Panc1 (cell line): ENCODE measurements around the gene METAP1.

ENCODE experiments used
- POLR2AphosphoS5 ChIP-seq: IDR thresholded peaks from 2 replicates; pipeline ENCODE4 v1.6.1; 2012; ENCODE audit warnings: mild to moderate bottlenecking, low read depth, low read length, moderate library complexity
- SIN3A ChIP-seq: IDR thresholded peaks from 2 replicates; pipeline ENCODE4 v1.6.1; 2012; ENCODE audit warnings: low read depth, mild to moderate bottlenecking, low read length, moderate library complexity, borderline replicate concordance; ENCODE audit not compliant: insufficient read depth
- TF ChIP-seq, protein P1 (sequence below): fragments of 450-650 bp; IDR thresholded peaks from 2 replicates; pipeline ENCODE4 v1.5.1; 2017; ENCODE audit warnings: mild to moderate bottlenecking

DNA sequence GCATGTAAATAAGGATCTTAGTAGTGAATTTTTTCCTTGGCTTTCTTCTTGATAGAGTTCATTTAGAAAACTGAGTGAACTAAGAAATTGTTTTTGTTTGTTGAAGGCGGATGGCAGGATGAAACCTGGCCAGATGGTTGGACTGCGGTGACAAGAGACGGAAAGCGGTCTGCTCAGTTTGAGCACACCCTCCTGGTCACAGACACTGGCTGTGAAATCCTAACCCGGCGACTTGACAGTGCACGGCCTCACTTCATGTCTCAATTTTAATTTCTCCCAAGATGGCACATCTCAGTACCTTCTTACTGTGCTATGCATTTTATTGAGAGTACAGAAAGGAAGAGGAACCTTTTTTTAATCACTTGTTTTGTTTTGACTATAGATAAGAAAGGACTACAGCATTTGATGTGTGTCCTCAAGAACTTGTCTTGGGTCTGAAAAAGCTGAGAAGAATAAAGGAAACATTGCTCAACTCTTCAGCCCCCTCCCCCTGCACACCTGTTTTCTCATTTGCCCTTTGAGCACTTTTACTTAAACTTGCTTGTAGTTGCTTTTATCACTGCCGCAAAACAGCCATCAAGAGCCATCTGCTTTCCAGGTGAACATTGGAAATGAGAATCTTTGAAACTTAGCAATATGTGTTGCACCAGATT lies 65.7 kb downstream of the METAP1 start:
- TF ChIP-seq, protein P1, sequence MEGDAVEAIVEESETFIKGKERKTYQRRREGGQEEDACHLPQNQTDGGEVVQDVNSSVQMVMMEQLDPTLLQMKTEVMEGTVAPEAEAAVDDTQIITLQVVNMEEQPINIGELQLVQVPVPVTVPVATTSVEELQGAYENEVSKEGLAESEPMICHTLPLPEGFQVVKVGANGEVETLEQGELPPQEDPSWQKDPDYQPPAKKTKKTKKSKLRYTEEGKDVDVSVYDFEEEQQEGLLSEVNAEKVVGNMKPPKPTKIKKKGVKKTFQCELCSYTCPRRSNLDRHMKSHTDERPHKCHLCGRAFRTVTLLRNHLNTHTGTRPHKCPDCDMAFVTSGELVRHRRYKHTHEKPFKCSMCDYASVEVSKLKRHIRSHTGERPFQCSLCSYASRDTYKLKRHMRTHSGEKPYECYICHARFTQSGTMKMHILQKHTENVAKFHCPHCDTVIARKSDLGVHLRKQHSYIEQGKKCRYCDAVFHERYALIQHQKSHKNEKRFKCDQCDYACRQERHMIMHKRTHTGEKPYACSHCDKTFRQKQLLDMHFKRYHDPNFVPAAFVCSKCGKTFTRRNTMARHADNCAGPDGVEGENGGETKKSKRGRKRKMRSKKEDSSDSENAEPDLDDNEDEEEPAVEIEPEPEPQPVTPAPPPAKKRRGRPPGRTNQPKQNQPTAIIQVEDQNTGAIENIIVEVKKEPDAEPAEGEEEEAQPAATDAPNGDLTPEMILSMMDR: no peak
- TF ChIP-seq POLR2AphosphoS5 (no peak), SIN3A (no peak)
